Panc1 (cell line): ENCODE data around the gene SESN2. TPM values are rescaled to one million over a fixed set of nuclear protein-coding genes. Genes with fewer than 3 reads are reported as not detected.

Source experiments
- ATAC-seq: fragments of 200-7000 bp; cut with Tn5 transposase; 2 replicates; pipeline ENCODE4 v1.9.1; 2020; ENCODE audit warnings: mild to moderate bottlenecking, moderate library complexity
- BruUV-seq: library from RNA; stranded (reverse); fragments of 400-500 nt; replicated peaks from 2 replicates; lab custom pipeline; 2021; lab: Mats Ljungman, UMichigan
- CTCF ChIA-PET: fragments of 300-600 bp; sonication (Branson Sonifier 250); formaldehyde crosslinking; loops from one replicate; lab custom pipeline; 2022; ENCODE audit warnings: antibody characterized with exemption; lab: Charles Lee
- POLR2A ChIA-PET: fragments of 300-600 bp; sonication (Branson Sonifier 250); formaldehyde crosslinking; loops from one replicate; lab custom pipeline; 2022; ENCODE audit warnings: antibody characterized with exemption; lab: Charles Lee
- DNase-seq: peaks from one replicate; pipeline ENCODE4 v3.0.0-alpha.2; 2010; ENCODE audit warnings: low read depth, low spot score
- H3K27ac ChIP-seq: 2 replicates; pipeline ENCODE4 v1.5.1; 2011; ENCODE audit warnings: mild to moderate bottlenecking, low read length, inconsistent platforms
- H3K27me3 ChIP-seq: fragments of 200-500 bp; sonication (Bioruptor generic); 2 replicates; pipeline ENCODE4 v1.6.0; 2014; ENCODE audit warnings: low read length, inconsistent platforms; ENCODE audit not compliant: control insufficient read depth, insufficient read depth
- H3K36me3 ChIP-seq: fragments of 200-500 bp; sonication (Bioruptor generic); 2 replicates; pipeline ENCODE4 v1.5.1; 2014; ENCODE audit warnings: inconsistent platforms, mild to moderate bottlenecking, low read length, moderate library complexity; ENCODE audit not compliant: control insufficient read depth, insufficient read depth
- H3K4me1 ChIP-seq: 2 replicates; pipeline ENCODE4 v1.5.1; 2011; ENCODE audit warnings: inconsistent platforms, mild to moderate bottlenecking, low read length, moderate library complexity; ENCODE audit not compliant: control insufficient read depth, insufficient read depth
- H3K4me3 ChIP-seq, 2 experiments: 2 replicates each; pipeline ENCODE4 v1.5.1; 2011 to 2012; ENCODE audit warnings: low read depth in 2 of 2, low read length in 2 of 2, mild to moderate bottlenecking in 2 of 2, inconsistent platforms in 1 of 2, moderate library complexity in 1 of 2
- H3K9me3 ChIP-seq: fragments of 200-500 bp; sonication (Bioruptor generic); 2 replicates; pipeline ENCODE4 v1.5.1; 2014; ENCODE audit warnings: low read depth, mild to moderate bottlenecking, inconsistent platforms, low read length, moderate library complexity; ENCODE audit not compliant: control insufficient read depth, insufficient read depth
- CTCF ChIP-seq: fragments of 450-650 bp; IDR thresholded peaks from 2 replicates; pipeline ENCODE4 v1.5.1; 2017; ENCODE audit warnings: mild to moderate bottlenecking
- POLR2AphosphoS5 ChIP-seq: IDR thresholded peaks from 2 replicates; pipeline ENCODE4 v1.6.1; 2012; ENCODE audit warnings: mild to moderate bottlenecking, low read depth, low read length, moderate library complexity
- REST ChIP-seq, 2 experiments: IDR thresholded peaks; 2 replicates each; pipeline ENCODE4 v1.6.1; 2011 to 2012; ENCODE audit warnings: low read depth in 2 of 2, control low read depth in 1 of 2, low read length in 1 of 2, mild to moderate bottlenecking in 1 of 2, moderate library complexity in 1 of 2; ENCODE audit not compliant: insufficient read depth in 1 of 2
- SIN3A ChIP-seq: IDR thresholded peaks from 2 replicates; pipeline ENCODE4 v1.6.1; 2012; ENCODE audit warnings: low read depth, mild to moderate bottlenecking, low read length, moderate library complexity, borderline replicate concordance; ENCODE audit not compliant: insufficient read depth
- TCF7L2 ChIP-seq: IDR thresholded peaks from 2 replicates; pipeline ENCODE4 v1.6.1; 2011; ENCODE audit warnings: mild to moderate bottlenecking, low read depth, low read length, inconsistent platforms
- in situ Hi-C: cut with HindIII; loops from 2 replicates; pipeline ENCODE4 v1.10.0; 2016; ENCODE audit warnings: low sequenced_read_pairs, low pct_unique_long_range_greater_than_20kb
- intact Hi-C: fragments of 100-400 bp; cut with micrococcal nuclease; formaldehyde crosslinking; loops from one replicate; pipeline ENCODE4 v1.10.0; 2022; ENCODE audit not compliant: unreplicated experiment
- total RNA-seq: library from RNA; stranded (reverse); gene quantifications from one replicate; pipeline ENCODE4 v1.2.1, GENCODE V29; 2021; ENCODE audit not compliant: unreplicated experiment

SESN2 gene
- total RNA-seq, 1 experiment from 2014 or later, result 19.7 TPM

GRCh38 chr1:28301368-28302174, 42.3 kb downstream of the SESN2 start:
- no peak for DNase-seq
- BruUV-seq, result no TSS peak

GRCh38 chr1:28302247-28302646, 42.9 kb downstream of the SESN2 start:
- POLR2A ChIA-PET, result interaction anchor here (0.6 kb wide), 1 partner anchor 54 kb away, joined by 3 read pairs; no protein-coding TSS in a partner anchor

More at GRCh38 chr1:28301368-28302174, 42.3 kb downstream of the SESN2 start:
- no peaks in the 10 kb centered on the region for H3K36me3 ChIP-seq
- in situ Hi-C loops (no loop called here), intact Hi-C loops (no loop called here)
- no peaks in the 10 kb centered on the region for H3K9me3 ChIP-seq
- ChIA-PET CTCF (no interaction called here), POLR2A (interaction anchor here (0.6 to 0.7 kb wide), 2 partner anchors 282 to 347 kb away, joined by 6 read pairs; no protein-coding TSS in a partner anchor)
- TF ChIP-seq POLR2AphosphoS5 (no peak), CTCF (no peak), TCF7L2 (no peak), REST (IDR thresholded peaks at IDR 0.05; ENCODE audit: insufficient read depth in 1 of 2, low read depth in 2 of 2, low read length in 1 of 2) (no peak), SIN3A (no peak)
- no peaks in the 10 kb centered on the region for H3K27me3 ChIP-seq
- H3K4me1 ChIP-seq, result no peaks in the 10 kb centered on the region
- H3K4me3 ChIP-seq, result no peak overlapping the region
- no peak for ATAC-seq
- H3K27ac ChIP-seq, result no peak overlapping the region

More at GRCh38 chr1:28302247-28302646, 42.9 kb downstream of the SESN2 start:
- intact Hi-C loops, result no loop called here
- Histone ChIP-seq H3K4me1 (no peaks in the 10 kb centered on the region), H3K27ac (no peak overlapping the region), H3K36me3 (no peaks in the 10 kb centered on the region), H3K27me3 (no peaks in the 10 kb centered on the region), H3K9me3 (no peaks in the 10 kb centered on the region), H3K4me3 (no peak overlapping the region)
- CTCF ChIA-PET, result no interaction called here
- DNase-seq (no peak), ATAC-seq (no peak)
- TF ChIP-seq TCF7L2 (no peak), POLR2AphosphoS5 (no peak), SIN3A (no peak), CTCF (no peak), REST (IDR thresholded peaks at IDR 0.05; ENCODE audit: insufficient read depth in 1 of 2, low read depth in 2 of 2, low read length in 1 of 2) (no peak)
- no TSS peak for BruUV-seq
- in situ Hi-C loops, result no loop called here
